Mesothelial cell of epicardium (in vitro differentiated cells): Measurements from ENCODE around the gene UBR7. TPM values are rescaled to one million over a fixed set of nuclear protein-coding genes. Genes with fewer than 3 reads are reported as not detected.

Source experiments
- DNase-seq, 2 experiments: peaks; one replicate each; pipeline ENCODE4 v3.0.0; 2021; ENCODE audit warnings: low spot score in 2 of 2; ENCODE audit not compliant: unreplicated experiment in 2 of 2
- H3K27ac Mint-ChIP-seq: 2 replicates; pipeline ENCODE4 v1.8.0; 2021; ENCODE audit warnings: mixed read lengths
- H3K27me3 Mint-ChIP-seq: 2 replicates; pipeline ENCODE4 v1.8.0; 2021; ENCODE audit warnings: low read depth, mixed read lengths
- H3K36me3 Mint-ChIP-seq: 2 replicates; pipeline ENCODE4 v1.8.0; 2021; ENCODE audit warnings: mixed read lengths
- H3K4me1 Mint-ChIP-seq: 2 replicates; pipeline ENCODE4 v1.8.0; 2021; ENCODE audit warnings: mixed read lengths
- H3K4me3 Mint-ChIP-seq: 2 replicates; pipeline ENCODE4 v1.8.0; 2021; ENCODE audit warnings: mild to moderate bottlenecking, moderate library complexity, mixed read lengths
- H3K9me3 Mint-ChIP-seq: 2 replicates; pipeline ENCODE4 v1.8.0; 2021; ENCODE audit warnings: mixed read lengths
- CTCF ChIP-seq: fragments of 200-600 bp; sonication (generic); IDR thresholded peaks from one replicate; pipeline ENCODE4 v1.5.0; 2021; ENCODE audit warnings: antibody characterized with exemption; ENCODE audit not compliant: unreplicated experiment
- total RNA-seq: library from RNA; stranded (reverse); gene quantifications from 3 replicates; pipeline ENCODE4 v1.2.1, GENCODE V29; 2021

UBR7 gene
- total RNA-seq, 1 donor from 2014 or later = 13.1 TPM

- Mint-ChIP-seq H3K4me3 (no peak overlapping the region), H3K9me3 (no peaks in the 10 kb centered on the region), H3K4me1 (no peaks in the 10 kb centered on the region), H3K36me3 (peaks cover 27% of the 10 kb centered on the region), H3K27ac (no peak overlapping the region), H3K27me3 (no peaks in the 10 kb centered on the region)
- no peak for DNase-seq
- TF ChIP-seq CTCF = no peak
These were observed 7.5 kb downstream of the UBR7 start for GRCh38 chr14:93214598-93214997.

- TF ChIP-seq CTCF = peak; percentile 34
- H3K27me3 Mint-ChIP-seq = no peaks in the 10 kb centered on the region
- no peak overlapping the region for H3K4me3 Mint-ChIP-seq
- H3K27ac Mint-ChIP-seq = no peak overlapping the region
- H3K36me3 Mint-ChIP-seq = peaks cover 37% of the 10 kb centered on the region
- no peaks in the 10 kb centered on the region for H3K4me1 Mint-ChIP-seq
- H3K9me3 Mint-ChIP-seq = no peaks in the 10 kb centered on the region
- no peak for DNase-seq
These were observed 12.2 kb downstream of the UBR7 start for GRCh38 chr14:93219103-93219726.

- Mint-ChIP-seq H3K4me1 (no peaks in the 10 kb centered on the region), H3K9me3 (no peaks in the 10 kb centered on the region), H3K36me3 (peaks cover 38% of the 10 kb centered on the region), H3K27me3 (no peaks in the 10 kb centered on the region), H3K27ac (no peak overlapping the region), H3K4me3 (no peak overlapping the region)
- no peak for DNase-seq
- TF ChIP-seq CTCF = no peak
These were observed 13.5 kb downstream of the UBR7 start for GRCh38 chr14:93220509-93220908.

- Mint-ChIP-seq H3K27ac (no peak overlapping the region), H3K9me3 (no peaks in the 10 kb centered on the region), H3K27me3 (no peaks in the 10 kb centered on the region), H3K4me3 (no peak overlapping the region), H3K4me1 (no peaks in the 10 kb centered on the region), H3K36me3 (peaks cover 43% of the 10 kb centered on the region)
- no peak for TF ChIP-seq CTCF
- DNase-seq = no peak
These were observed 16.5 kb downstream of the UBR7 start for GRCh38 chr14:93223565-93223964.

GRCh38 chr14:93228550-93228949, 21.5 kb downstream of the UBR7 start:
- no peak for DNase-seq
- no peaks in the 10 kb centered on the region for H3K4me1 Mint-ChIP-seq
- H3K4me3 Mint-ChIP-seq = no peak overlapping the region
- H3K27ac Mint-ChIP-seq = no peak overlapping the region
- H3K27me3 Mint-ChIP-seq = no peaks in the 10 kb centered on the region
- peaks cover 29% of the 10 kb centered on the region for H3K36me3 Mint-ChIP-seq
- no peak for TF ChIP-seq CTCF
- H3K9me3 Mint-ChIP-seq = no peaks in the 10 kb centered on the region

- no peaks in the 10 kb centered on the region for H3K9me3 Mint-ChIP-seq
- TF ChIP-seq CTCF = no peak
- H3K27ac Mint-ChIP-seq = no peak overlapping the region
- H3K36me3 Mint-ChIP-seq = peaks cover 21% of the 10 kb centered on the region
- H3K27me3 Mint-ChIP-seq = peaks cover 3% of the 10 kb centered on the region
- no peak overlapping the region for H3K4me3 Mint-ChIP-seq
- no peak for DNase-seq
- no peaks in the 10 kb centered on the region for H3K4me1 Mint-ChIP-seq
These were observed 23.5 kb downstream of the UBR7 start for GRCh38 chr14:93230539-93230938.
